ENCODE data around the gene BANP.
"Not testable (repeated sequence)": the region's sequence is repeated elsewhere in the genome, so short reads cannot be mapped to it uniquely, and the experiment has no call there.

BANP gene

GRCh38 chr16:88104363-88104762 is 153.1 kb downstream of the BANP start:
- not testable (repeated sequence) for DNase-seq (ENCODE audit: low read depth)

- DNase-seq (ENCODE audit: low read depth): not testable (repeated sequence)
These were observed 154.4 kb downstream of the BANP start for GRCh38 chr16:88105574-88106140.

GRCh38 chr16:88106566-88106965 is 155.3 kb downstream of the BANP start:
- DNase-seq (ENCODE audit: low read depth): not testable (repeated sequence)

GRCh38 chr16:88108762-88109161 is 157.5 kb downstream of the BANP start:
- DNase-seq (ENCODE audit: low read depth): no peak

GRCh38 chr16:88109726-88110621 is 158.7 kb downstream of the BANP start:
- not testable (repeated sequence) for DNase-seq (ENCODE audit: low read depth)

- DNase-seq (ENCODE audit: low read depth): not testable (repeated sequence)
These were observed 159.8 kb downstream of the BANP start for GRCh38 chr16:88110875-88111494.

- DNase-seq (ENCODE audit: low read depth): not testable (repeated sequence)
These were observed 160.7 kb downstream of the BANP start for GRCh38 chr16:88111976-88112375.

- no peak for DNase-seq (ENCODE audit: low read depth)
These were observed 162.4 kb downstream of the BANP start for GRCh38 chr16:88113545-88114045.

- not testable (repeated sequence) for DNase-seq (ENCODE audit: low read depth)
These were observed 163.5 kb downstream of the BANP start for GRCh38 chr16:88114541-88115228.

GRCh38 chr16:88116121-88116520 is 164.9 kb downstream of the BANP start:
- no peak for DNase-seq (ENCODE audit: low read depth)

- no peak for DNase-seq (ENCODE audit: low read depth)
These were observed 166.2 kb downstream of the BANP start for GRCh38 chr16:88117476-88117868.

GRCh38 chr16:88118376-88118775 is 167.1 kb downstream of the BANP start:
- no peak for DNase-seq (ENCODE audit: low read depth)

- DNase-seq (ENCODE audit: low read depth): peak; percentile 96
These were observed 167.9 kb downstream of the BANP start for GRCh38 chr16:88118852-88119741.

- not testable (repeated sequence) for DNase-seq (ENCODE audit: low read depth)
These were observed 168.9 kb downstream of the BANP start for GRCh38 chr16:88119881-88120751.

- no peak for DNase-seq (ENCODE audit: low read depth)
These were observed 169.6 kb downstream of the BANP start for GRCh38 chr16:88120812-88121211.

- peak; percentile 67 for DNase-seq (ENCODE audit: low read depth)
These were observed 170.2 kb downstream of the BANP start for GRCh38 chr16:88121391-88121790.

GRCh38 chr16:88121886-88122580 is 170.8 kb downstream of the BANP start:
- no peak for DNase-seq (ENCODE audit: low read depth)

Measured in iris pigment epithelial cell (primary cell).